Skeletal muscle tissue (tissue), 4 donors: Measurements from ENCODE around the gene CEP44. TPM values are rescaled to one million over a fixed set of nuclear protein-coding genes. Genes with fewer than 3 reads are reported as not detected.

Experiments
- H3K27ac ChIP-seq: one replicate; pipeline ENCODE4 v1.7.0; 2013; ENCODE audit warnings: mild to moderate bottlenecking, low read depth, low read length, inconsistent platforms
- H3K27me3 ChIP-seq, 3 donors: one replicate each; pipeline ENCODE4 v1.7.0; 2013; ENCODE audit warnings: low read length in 3 of 3; ENCODE audit not compliant: control insufficient read depth in 3 of 3, insufficient read depth in 3 of 3
- H3K36me3 ChIP-seq, 3 donors: one replicate each; pipeline ENCODE4 v1.7.0; 2013; ENCODE audit warnings: low read length in 3 of 3; ENCODE audit not compliant: control insufficient read depth in 3 of 3, insufficient read depth in 3 of 3
- H3K4me1 ChIP-seq, 3 donors: one replicate each; pipeline ENCODE4 v1.7.0; 2013; ENCODE audit warnings: low read length in 3 of 3, mild to moderate bottlenecking in 3 of 3; ENCODE audit not compliant: control insufficient read depth in 3 of 3, insufficient read depth in 3 of 3
- H3K4me3 ChIP-seq, 3 donors: one replicate each; pipeline ENCODE4 v1.7.0; 2013; ENCODE audit warnings: low read length in 3 of 3
- H3K9ac ChIP-seq, 3 donors: one replicate each; pipeline ENCODE4 v1.7.0; 2013; ENCODE audit warnings: low read length in 3 of 3, mild to moderate bottlenecking in 3 of 3, moderate library complexity in 2 of 3, low read depth in 1 of 3
- H3K9me3 ChIP-seq, 3 donors: one replicate each; pipeline ENCODE4 v1.7.0; 2013; ENCODE audit warnings: low read length in 3 of 3; ENCODE audit not compliant: control insufficient read depth in 3 of 3
- total RNA-seq: library from RNA; depleted of rRNA; stranded (reverse); fragments of >200 nt; gene quantifications from one replicate; pipeline ENCODE4 v1.2.3, GENCODE V29; 2014
- donor health status: Osteomylitis.

Gene CEP44
- total RNA-seq, 1 donor from 2014 or later: 17.7 TPM

DNA sequence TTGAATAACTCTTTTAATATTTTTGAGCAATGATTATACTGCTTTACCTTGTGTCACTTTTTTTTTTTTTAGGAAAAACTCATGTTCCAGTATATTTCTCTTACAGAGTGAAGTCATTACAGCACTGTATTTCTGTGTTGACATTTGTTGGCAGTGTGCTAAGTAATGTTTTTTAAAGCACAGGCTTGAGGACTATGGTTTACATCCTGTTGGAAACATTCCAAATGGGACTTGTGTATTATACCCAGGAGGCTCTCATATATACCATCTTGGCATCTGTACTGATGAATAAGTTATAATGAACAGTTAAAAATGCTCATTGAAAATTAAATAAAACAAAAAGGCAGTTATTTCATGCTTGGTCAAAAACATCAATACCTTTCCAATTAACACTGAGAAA lies 33.8 kb downstream of the CEP44 start:
- H3K9ac ChIP-seq: no peak overlapping the region
- peaks cover 3 to 11% (median 11%) of the 10 kb centered on the region in 3 donors for H3K36me3 ChIP-seq
- no peaks in the 10 kb centered on the region for H3K27me3 ChIP-seq
- no peaks in the 10 kb centered on the region for H3K9me3 ChIP-seq
- no peak overlapping the region for H3K27ac ChIP-seq
- no peak overlapping the region for H3K4me3 ChIP-seq
- H3K4me1 ChIP-seq: no peaks in the 10 kb centered on the region

GRCh38 chr4:174318829-174319764 lies 35.4 kb downstream of the CEP44 start:
- Histone ChIP-seq H3K4me1 (no peaks in the 10 kb centered on the region), H3K36me3 (peaks cover 3 to 11% (median 5%) of the 10 kb centered on the region in 3 donors), H3K27ac (no peak overlapping the region), H3K4me3 (no peak overlapping the region), H3K9me3 (no peaks in the 10 kb centered on the region), H3K27me3 (no peaks in the 10 kb centered on the region), H3K9ac (no peak overlapping the region)

GRCh38 chr4:174320494-174321199 lies 36.9 kb downstream of the CEP44 start:
- Histone ChIP-seq H3K27me3 (no peaks in the 10 kb centered on the region), H3K9me3 (no peaks in the 10 kb centered on the region), H3K4me3 (no peak overlapping the region), H3K27ac (no peak overlapping the region), H3K4me1 (no peaks in the 10 kb centered on the region), H3K9ac (no peak overlapping the region), H3K36me3 (peaks cover 3 to 11% (median 5%) of the 10 kb centered on the region in 3 donors)

DNA sequence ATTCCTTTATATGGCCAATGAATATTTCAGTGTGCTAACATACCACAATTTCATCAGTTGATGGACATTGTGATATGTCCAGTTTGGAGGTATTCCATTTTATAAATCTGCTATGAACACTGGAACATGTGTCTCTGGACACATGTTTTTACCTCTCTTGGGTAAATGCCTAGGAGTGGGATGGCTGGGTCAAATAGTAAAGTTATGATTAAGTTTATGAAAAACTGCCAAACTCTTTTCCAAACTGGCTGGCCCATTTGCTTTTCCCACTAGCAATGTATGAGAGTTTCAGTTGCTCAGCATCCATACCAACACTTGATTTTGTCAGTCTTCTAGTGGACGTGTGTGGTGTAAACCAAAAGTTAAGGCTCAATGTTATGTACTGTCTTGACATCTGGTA lies 40.5 kb downstream of the CEP44 start:
- no peak overlapping the region for H3K27ac ChIP-seq
- no peak overlapping the region for H3K9ac ChIP-seq
- H3K27me3 ChIP-seq: no peaks in the 10 kb centered on the region
- H3K36me3 ChIP-seq: no peaks in the 10 kb centered on the region
- no peaks in the 10 kb centered on the region for H3K9me3 ChIP-seq
- no peaks in the 10 kb centered on the region for H3K4me1 ChIP-seq
- no peak overlapping the region for H3K4me3 ChIP-seq

GRCh38 chr4:174324725-174325124 lies 41.0 kb downstream of the CEP44 start:
- Histone ChIP-seq H3K4me1 (no peaks in the 10 kb centered on the region), H3K4me3 (no peak overlapping the region), H3K36me3 (no peaks in the 10 kb centered on the region), H3K27me3 (no peaks in the 10 kb centered on the region), H3K27ac (no peak overlapping the region), H3K9ac (no peak overlapping the region), H3K9me3 (no peaks in the 10 kb centered on the region)

DNA sequence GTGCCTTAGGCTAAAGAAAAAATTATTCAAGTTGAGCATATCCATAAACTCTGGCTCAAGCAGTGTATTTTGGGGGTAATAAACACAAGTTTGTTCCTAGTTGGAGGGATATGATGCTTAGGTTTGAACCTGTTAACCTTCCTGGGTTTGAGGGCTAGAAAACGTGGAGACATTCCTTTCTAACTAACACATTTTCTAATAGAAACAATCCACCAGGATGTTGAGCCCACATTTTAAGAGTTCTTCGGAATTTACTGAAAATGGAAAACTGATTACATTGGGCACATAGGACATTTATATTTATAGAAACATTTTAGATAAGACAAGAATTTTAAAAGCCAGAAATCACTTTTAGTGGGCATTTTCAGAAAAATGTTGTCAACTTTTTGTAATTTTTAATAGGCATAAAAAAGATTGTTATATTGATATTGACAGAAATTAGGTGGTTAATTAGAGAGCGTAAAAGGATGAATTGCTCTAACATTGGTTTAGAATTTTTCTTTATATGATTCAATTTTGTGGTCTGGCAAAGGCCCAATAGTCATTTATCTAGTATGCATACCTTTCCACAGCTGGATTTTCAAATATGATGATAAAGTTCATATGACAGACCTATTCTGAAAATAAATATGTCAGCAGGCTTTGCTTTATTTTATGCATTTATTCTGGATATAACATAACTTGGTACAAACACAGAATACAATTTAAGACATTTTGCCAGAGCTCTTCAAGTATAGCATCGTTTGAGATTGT lies 49.2 kb downstream of the CEP44 start:
- Histone ChIP-seq H3K27me3 (no peaks in the 10 kb centered on the region), H3K4me1 (no peaks in the 10 kb centered on the region), H3K36me3 (no peaks in the 10 kb centered on the region), H3K9ac (no peak overlapping the region), H3K27ac (no peak overlapping the region), H3K9me3 (no peaks in the 10 kb centered on the region), H3K4me3 (no peak overlapping the region)

- no peaks in the 10 kb centered on the region for H3K36me3 ChIP-seq
- H3K9ac ChIP-seq: no peak overlapping the region
- no peaks in the 10 kb centered on the region for H3K9me3 ChIP-seq
- no peaks in the 10 kb centered on the region for H3K4me1 ChIP-seq
- no peak overlapping the region for H3K4me3 ChIP-seq
- no peaks in the 10 kb centered on the region for H3K27me3 ChIP-seq
- H3K27ac ChIP-seq: no peak overlapping the region
Measured at GRCh38 chr4:174334628-174335027, 50.9 kb downstream of the CEP44 start.

GRCh38 chr4:174340714-174341113 lies 57.0 kb downstream of the CEP44 start:
- H3K36me3 ChIP-seq: no peaks in the 10 kb centered on the region
- no peak overlapping the region for H3K27ac ChIP-seq
- no peak overlapping the region for H3K9ac ChIP-seq
- H3K9me3 ChIP-seq: no peaks in the 10 kb centered on the region
- H3K27me3 ChIP-seq: no peaks in the 10 kb centered on the region
- H3K4me1 ChIP-seq: no peaks in the 10 kb centered on the region
- H3K4me3 ChIP-seq: no peak overlapping the region

DNA sequence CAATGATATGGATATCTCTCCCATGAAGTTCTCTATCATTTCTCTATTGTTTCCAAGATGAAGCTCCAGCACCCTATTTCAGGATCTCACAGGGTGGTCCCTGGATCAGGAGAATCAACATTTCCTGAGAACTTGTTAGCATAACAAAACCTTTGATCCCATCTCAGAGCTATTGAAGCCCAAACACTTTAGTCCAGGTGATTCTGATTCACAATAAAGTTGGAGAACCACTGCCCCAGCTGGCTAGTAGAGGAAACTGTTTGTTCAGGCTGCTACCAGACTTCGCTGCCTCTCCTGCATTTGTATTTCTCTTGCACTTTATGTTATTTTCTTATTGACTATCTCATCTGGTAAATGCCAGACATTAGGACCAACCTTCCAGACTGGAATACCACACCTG lies 65.4 kb downstream of the CEP44 start:
- no peak overlapping the region for H3K4me3 ChIP-seq
- no peaks in the 10 kb centered on the region for H3K4me1 ChIP-seq
- H3K27me3 ChIP-seq: no peaks in the 10 kb centered on the region
- no peak overlapping the region for H3K9ac ChIP-seq
- no peaks in the 10 kb centered on the region for H3K9me3 ChIP-seq
- no peaks in the 10 kb centered on the region for H3K36me3 ChIP-seq
- no peak overlapping the region for H3K27ac ChIP-seq
